Esophagus muscularis mucosa (tissue), 4 donors: ENCODE measurements around the gene FRMD4A. TPM values are rescaled to one million over a fixed set of nuclear protein-coding genes. Genes with fewer than 3 reads are reported as not detected.

Source experiments
- DNase-seq: peaks from one replicate; pipeline ENCODE4 v3.0.0-alpha.2; 2017; ENCODE audit errors: extremely low spot score
- H3K27ac ChIP-seq, 4 donors: fragments of 200-600 bp; sonication (generic); replicated peaks in 1 of 4; 1 replicate in 3 of 4; 2 replicates in 1 of 4; pipeline ENCODE4 v1.5.1; 2016 to 2019; ENCODE audit warnings: mild to moderate bottlenecking in 1 of 4
- H3K27me3 ChIP-seq, 4 donors: fragments of 200-600 bp; sonication (generic); one replicate each; pipeline versions ENCODE4 v1.5.1 to v1.6.0; 2016 to 2019
- H3K36me3 ChIP-seq, 4 donors: fragments of 200-600 bp; sonication (generic); one replicate each; pipeline ENCODE4 v1.5.1; 2016 to 2019
- H3K4me1 ChIP-seq, 4 donors: fragments of 200-600 bp; sonication (generic); one replicate each; pipeline ENCODE4 v1.5.1; 2016 to 2019
- H3K4me3 ChIP-seq, 4 donors: fragments of 200-600 bp; sonication (generic); 1 replicate in 2 of 4; 2 replicates in 2 of 4; pipeline ENCODE4 v1.5.1; 2016 to 2019; ENCODE audit warnings: mild to moderate bottlenecking in 4 of 4, moderate library complexity in 1 of 4
- H3K9me3 ChIP-seq, 4 donors: fragments of 200-600 bp; sonication (generic); 1 replicate in 3 of 4; 2 replicates in 1 of 4; pipeline ENCODE4 v1.5.1; 2016 to 2019
- CTCF ChIP-seq, 3 experiments: fragments of 200-600 bp in 2 of 3; fragments of 450-650 bp in 1 of 3; sonication (generic) in 2 of 3; IDR thresholded peaks; one replicate each; pipeline ENCODE4 v1.5.1; 2017 to 2019; ENCODE audit warnings: antibody characterized with exemption in 3 of 3, mild to moderate bottlenecking in 2 of 3, moderate library complexity in 1 of 3
- EP300 ChIP-seq: sonication (generic); formaldehyde crosslinking; IDR thresholded peaks from one replicate; pipeline ENCODE4 v1.6.1; 2017; ENCODE audit warnings: antibody characterized with exemption
- POLR2A ChIP-seq: fragments of 450-650 bp; IDR thresholded peaks from one replicate; pipeline ENCODE4 v1.6.1; 2017; ENCODE audit warnings: antibody characterized with exemption, moderate library complexity, mild to moderate bottlenecking, low read depth
- POLR2AphosphoS5 ChIP-seq, 2 donors: sonication (generic); formaldehyde crosslinking; IDR thresholded peaks; one replicate each; pipeline ENCODE4 v1.6.1; 2017; ENCODE audit warnings: antibody characterized with exemption in 2 of 2
- WGBS: methylation state at CpG from one replicate; pipeline ENCODE4 v1.1.5; 2018; 5-methylcytosine and 5-hydroxymethylcytosine counted together
- intact Hi-C: fragments of 100-400 bp; cut with DNase I; formaldehyde crosslinking; loops from one replicate; pipeline ENCODE4 v1.15.1; 2023
- total RNA-seq, 4 donors: library from RNA; depleted of rRNA; stranded (reverse); fragments of >200 nt; gene quantifications; one replicate each; pipeline versions ENCODE4 v1.1.0 to v1.2.1, GENCODE V29; 2016

FRMD4A gene
- total RNA-seq, 4 donors from 2014 or later: 17.0 to 28.8 (median 21.8) TPM

DNA sequence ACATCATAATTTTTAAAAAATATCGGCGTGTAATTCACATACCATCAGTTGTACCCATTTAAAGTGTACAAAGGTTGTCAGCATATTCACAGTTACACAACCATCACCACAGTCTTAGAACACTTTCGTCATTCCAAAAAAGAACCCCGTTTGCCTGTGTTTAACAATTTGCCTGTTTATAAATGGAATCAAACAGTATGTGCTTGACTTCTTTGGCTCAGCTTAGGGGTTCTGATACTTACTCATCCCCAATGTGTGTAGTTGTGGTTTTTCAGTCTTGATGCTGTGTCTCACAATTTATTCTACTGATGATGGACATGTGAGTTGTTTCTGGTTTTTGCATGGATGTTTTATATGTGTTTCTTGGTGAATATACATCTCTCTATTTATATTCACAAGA is 693.9 kb downstream of the FRMD4A start:
- Histone ChIP-seq H3K36me3 (peaks cover 0 to 27% (median 9%) of the 10 kb centered on the region in 4 donors), H3K4me3 (no peak overlapping the region), H3K27me3 (no peaks in the 10 kb centered on the region), H3K4me1 (peaks cover 11 to 56% (median 27%) of the 10 kb centered on the region in 4 donors), H3K9me3 (peaks cover 0 to under 1% (median 0%) of the 10 kb centered on the region in 4 donors), H3K27ac (peak overlapping the region in 1 of 4 donors; percentile 33)
- intact Hi-C loops: no loop called here
- WGBS: 86% methylated on average over 4 of the region's 4 CpGs
- DNase-seq: no peak
- TF ChIP-seq EP300 (no peak), POLR2AphosphoS5 (IDR thresholded peaks at IDR 0.05) (no peak), POLR2A (no peak), CTCF (IDR thresholded peaks at IDR 0.05) (no peak)

DNA sequence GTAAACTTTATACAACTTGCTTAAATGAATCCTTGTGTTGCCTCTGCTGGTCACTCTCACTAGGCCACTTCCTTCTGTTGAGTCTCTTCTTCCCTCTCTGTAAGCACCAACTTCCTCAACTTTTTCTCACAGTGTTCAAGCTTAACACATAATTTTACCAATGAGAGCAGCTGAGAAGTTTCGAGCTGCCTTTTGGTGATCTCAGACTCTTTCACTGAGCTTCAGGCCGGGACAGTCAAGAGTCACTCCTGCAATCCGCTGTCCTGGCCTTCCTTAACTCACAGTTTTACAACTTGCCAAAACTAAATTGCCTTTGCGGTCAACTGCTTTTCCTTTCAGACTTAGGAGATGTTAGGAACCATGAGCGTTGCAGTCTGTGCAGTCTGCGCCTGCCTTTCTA is 696.5 kb downstream of the FRMD4A start:
- WGBS: 50% methylated on average over 6 of the region's 6 CpGs
- TF ChIP-seq POLR2A: no peak
- no peak for TF ChIP-seq EP300
- no peak for TF ChIP-seq POLR2AphosphoS5 (IDR thresholded peaks at IDR 0.05)
- TF ChIP-seq CTCF (IDR thresholded peaks at IDR 0.05): no peak
- Histone ChIP-seq H3K27me3 (no peaks in the 10 kb centered on the region), H3K9me3 (no peaks in the 10 kb centered on the region), H3K36me3 (peaks cover 0 to 30% (median 13%) of the 10 kb centered on the region in 4 donors), H3K27ac (peak overlapping the region; percentile 78 to 86 (median 84)), H3K4me3 (peak overlapping the region in 1 of 4 donors; percentile 9), H3K4me1 (peaks cover 13 to 69% (median 34%) of the 10 kb centered on the region in 4 donors)
- DNase-seq: no peak
- intact Hi-C loops: no loop called here

DNA sequence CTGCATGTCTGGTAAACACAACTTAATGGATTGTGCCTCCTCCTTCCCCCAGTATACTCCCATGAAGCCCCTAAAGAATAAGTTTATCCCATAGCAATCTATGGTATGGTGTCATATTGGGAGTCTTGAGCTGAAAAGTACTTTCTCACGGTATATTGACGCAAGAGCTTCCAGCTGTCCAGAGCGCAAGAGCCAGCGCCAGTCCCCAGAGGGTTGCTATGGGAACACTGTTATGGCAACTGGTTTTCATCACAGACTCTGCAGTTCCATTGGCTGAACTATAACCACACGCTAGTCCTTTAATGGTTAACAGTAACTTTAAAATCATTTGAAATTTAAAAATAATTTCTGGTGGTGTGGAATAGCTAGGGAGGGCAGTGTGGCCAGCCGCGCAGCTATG is 697.0 kb downstream of the FRMD4A start:
- no peak for TF ChIP-seq POLR2A
- TF ChIP-seq EP300: no peak
- peak; percentile 57 to 63 for TF ChIP-seq POLR2AphosphoS5 (IDR thresholded peaks at IDR 0.05)
- H3K27me3 ChIP-seq: no peaks in the 10 kb centered on the region
- H3K4me3 ChIP-seq: peak overlapping the region in 2 of 4 donors; percentile 6 to 9
- no peaks in the 10 kb centered on the region for H3K9me3 ChIP-seq
- DNase-seq: no peak
- 46% methylated on average over 7 of the region's 7 CpGs for WGBS
- intact Hi-C loops: no loop called here
- peaks cover 13 to 74% (median 39%) of the 10 kb centered on the region in 4 donors for H3K4me1 ChIP-seq
- H3K36me3 ChIP-seq: peaks cover 0 to 25% (median 10%) of the 10 kb centered on the region in 4 donors
- peak overlapping the region; percentile 78 to 86 (median 84) for H3K27ac ChIP-seq

- 60% methylated on average over 5 of the region's 5 CpGs for WGBS
- peak; percentile 57 for DNase-seq
- Histone ChIP-seq H3K4me3 (peak overlapping the region in 1 of 4 donors; percentile 6), H3K27ac (peak overlapping the region; percentile 78 to 86 (median 84)), H3K9me3 (no peaks in the 10 kb centered on the region), H3K27me3 (no peaks in the 10 kb centered on the region), H3K36me3 (peaks cover 0 to 18% (median 9%) of the 10 kb centered on the region in 4 donors), H3K4me1 (peaks cover 13 to 77% (median 42%) of the 10 kb centered on the region in 4 donors)
- intact Hi-C loops: no loop called here
- TF ChIP-seq POLR2AphosphoS5 (IDR thresholded peaks at IDR 0.05) (peak in 1 of 2 donors; percentile 30), EP300 (no peak)
Observed at GRCh38 chr10:13632884-13633440, 697.8 kb downstream of the FRMD4A start.

- intact Hi-C loops: no loop called here
- Histone ChIP-seq H3K36me3 (peaks cover 0 to 18% (median 10%) of the 10 kb centered on the region in 4 donors), H3K4me1 (peaks cover 13 to 75% (median 43%) of the 10 kb centered on the region in 4 donors), H3K4me3 (no peak overlapping the region), H3K27me3 (no peaks in the 10 kb centered on the region), H3K9me3 (no peaks in the 10 kb centered on the region), H3K27ac (peak overlapping the region; percentile 78 to 86 (median 84))
- no peak for DNase-seq
- WGBS: 74% methylated on average over 3 of the region's 3 CpGs
- no peak for TF ChIP-seq POLR2A
- TF ChIP-seq CTCF (IDR thresholded peaks at IDR 0.05): no peak
- no peak for TF ChIP-seq EP300
- TF ChIP-seq POLR2AphosphoS5 (IDR thresholded peaks at IDR 0.05): no peak
Observed at GRCh38 chr10:13632440-13632839, 698.3 kb downstream of the FRMD4A start.
